ENCODE data around the gene CHCHD3. TPM values are rescaled to one million over a fixed set of nuclear protein-coding genes. Genes with fewer than 3 reads are reported as not detected.

Gene CHCHD3
- total and polyA plus RNA-seq, 9 of the 15 experiments (the other 6 are each of a cell fraction or from before 2014, with no cell fraction given), result 66.2 to 279 (median 204) TPM

GRCh38 chr7:133023370-133024071, 58.4 kb downstream of the CHCHD3 start:
- Histone ChIP-seq H3K4me2 (ENCODE audit: insufficient read depth, low read length) (no peak overlapping the region), H3K79me2 (ENCODE audit: control insufficient read depth, insufficient read depth, low read length) (peaks cover 32% of the 10 kb centered on the region), H3K9ac (ENCODE audit: insufficient read depth in 1 of 2, low read depth in 2 of 2, low read length in 2 of 2) (no peak overlapping the region), H3K9me3 (replicated peaks; ENCODE audit: control insufficient read depth, insufficient read depth, low read depth, low read length) (no peaks in the 10 kb centered on the region), H3K27me3 (ENCODE audit: control insufficient read depth in 2 of 2, insufficient read depth in 2 of 2, low read length in 2 of 2) (no peaks in the 10 kb centered on the region), H3K27ac (ENCODE audit: extremely low read depth, low read depth, low read length) (no peak overlapping the region), H3K4me1 (replicated peaks in 1 of 2; ENCODE audit: control insufficient read depth in 2 of 2, insufficient read depth in 2 of 2, low read length in 2 of 2) (no peaks in the 10 kb centered on the region), H3K9me1 (ENCODE audit: control insufficient read depth, insufficient read depth, low read length) (no peaks in the 10 kb centered on the region), H2AFZ (ENCODE audit: low read depth, low read length) (no peak overlapping the region), H3K4me3 (no peak overlapping the region), H3K36me3 (ENCODE audit: control insufficient read depth, insufficient read depth, low read length) (peaks cover 50% of the 10 kb centered on the region), H4K20me1 (replicated peaks; ENCODE audit: control insufficient read depth, insufficient read depth, low read length) (no peaks in the 10 kb centered on the region)
- POLR2A ChIA-PET, result interaction anchor here (0.7 to 1.0 kb wide), 2 partner anchors 11 to 20 kb away, joined by 3 to 6 read pairs; no protein-coding TSS in a partner anchor
- in situ Hi-C loops (cut with MboI) (no loop called here), intact Hi-C loops (cut with micrococcal nuclease) (no loop called here)
- TF ChIP-seq ZNF407 (IDR thresholded peaks at IDR 0.05; ENCODE audit: low read depth), result no peak
- TF ChIP-seq HNRNPL (IDR thresholded peaks at IDR 0.05; ENCODE audit: low read depth, low read length), result no peak
- no peak for TF ChIP-seq PRPF4 (IDR thresholded peaks at IDR 0.05; ENCODE audit: insufficient read depth, low read depth, low read length, poor library complexity, severe bottlenecking)
- peak; percentile 52 for FAIRE-seq
- DNase-seq (ENCODE audit: extremely low read depth in 1 of 4, low spot score in 3 of 4), result no peak
- no TSS peak for BruUV-seq (replicated peaks)
- no peak for ATAC-seq
- 90% methylated on average over 4 of the region's 4 CpGs for WGBS (ENCODE audit: insufficient coverage, low coverage, missing lambda C conversion rate)
- CTCF ChIA-PET (ENCODE audit: low intra/inter-chr PET ratio), result no interaction called here

Data from K562 (cell line).